ENCODE results near the gene PODXL. TPM values are rescaled to one million over a fixed set of nuclear protein-coding genes. Genes with fewer than 3 reads are reported as not detected.

Gene PODXL
- total and polyA plus RNA-seq, 10 of the 15 experiments (the other 5 are each of a cell fraction or from before 2014, with no cell fraction given): 0.04 to 1.8 (median 0.38) TPM

- CTCF ChIA-PET: no interaction called here
- FAIRE-seq: no peak
These were observed 22.2 kb upstream of the PODXL start for GRCh38 chr7:131578602-131579001.

More at GRCh38 chr7:131578602-131579001, 22.2 kb upstream of the PODXL start:
- ChIA-PET RAD21 (ENCODE audit: unreplicated experiment) (no interaction called here), POLR2A (no interaction called here), SMC1A (ENCODE audit: uncharacterized antibody, unreplicated experiment) (no interaction called here)
- TF ChIP-seq BMI1 (IDR thresholded peaks at IDR 0.05; ENCODE audit: borderline replicate concordance): no peak
- no peak for TF ChIP-seq ZNF384 (IDR thresholded peaks at IDR 0.05; ENCODE audit: borderline replicate concordance, low read depth, low read length)
- TF ChIP-seq PML (IDR thresholded peaks at IDR 0.05; ENCODE audit: low read length): no peak
- TF ChIP-seq ZNF274 (IDR thresholded peaks at IDR 0.05; ENCODE audit: insufficient read depth, insufficient read length): no peak
- no peak for TF ChIP-seq ZNF622 (IDR thresholded peaks at IDR 0.05)
- no peak for TF ChIP-seq HDAC6 (IDR thresholded peaks at IDR 0.05; ENCODE audit: unreplicated experiment)
- TF ChIP-seq SUZ12 (IDR thresholded peaks at IDR 0.05; ENCODE audit: unreplicated experiment): no peak
- TF ChIP-seq KLF5 (IDR thresholded peaks at IDR 0.05; ENCODE audit: partially characterized antibody): no peak
- no peak for TF ChIP-seq ATF2 (IDR thresholded peaks at IDR 0.05; ENCODE audit: low read length)
- no peak for TF ChIP-seq PRDM15 (CRISPR knock-in tag; IDR thresholded peaks at IDR 0.05)
- no peak for TF ChIP-seq SMAD5 (IDR thresholded peaks at IDR 0.05; ENCODE audit: low read depth)
- TF ChIP-seq ELK1 (IDR thresholded peaks at IDR 0.05; ENCODE audit: low read depth, low read length): no peak
- no peak for TF ChIP-seq SRF (IDR thresholded peaks at IDR 0.05; ENCODE audit: low read depth in 2 of 2, low read length in 2 of 2)
- no peak for TF ChIP-seq HCFC1 (IDR thresholded peaks at IDR 0.05; ENCODE audit: low read length)
- no peak for TF ChIP-seq IKZF1 (conservative IDR thresholded peaks at IDR 0.05)
- Histone ChIP-seq H3K27ac (ENCODE audit: control insufficient read depth, insufficient read depth) (no peak overlapping the region), H3K27me3 (replicated peaks in 1 of 2; ENCODE audit: control insufficient read depth in 2 of 2, insufficient read depth in 2 of 2, low read length in 1 of 2) (no peaks in the 10 kb centered on the region; a peak in 2 of 4 replicates), H3K36me3 (ENCODE audit: control insufficient read depth in 2 of 2, insufficient read depth in 2 of 2, low read length in 1 of 2) (no peaks in the 10 kb centered on the region), H3K9ac (ENCODE audit: control insufficient read depth, insufficient read depth, low read length) (no peak overlapping the region), H2AFZ (ENCODE audit: control insufficient read depth, low read depth, low read length) (no peak overlapping the region), H3K4me1 (ENCODE audit: control insufficient read depth, insufficient read depth, low read length) (no peaks in the 10 kb centered on the region), H3K4me3 (no peak overlapping the region), H4K20me1 (ENCODE audit: control insufficient read depth, insufficient read depth) (no peaks in the 10 kb centered on the region; the same call in 1 of the 2 replicates), H3K4me2 (ENCODE audit: control insufficient read depth, insufficient read depth) (no peak overlapping the region), H3K79me2 (ENCODE audit: control insufficient read depth, insufficient read depth, low read length) (no peaks in the 10 kb centered on the region), H3K9me3 (replicated peaks; ENCODE audit: control insufficient read depth, insufficient read depth, low read length) (no peaks in the 10 kb centered on the region)
- intact Hi-C loops (cut with micrococcal nuclease; ENCODE audit: unreplicated experiment): no loop called here
- no TSS peak for BruUV-seq (replicated peaks)
- no peak for DNase-seq (ENCODE audit: low read depth, low spot score)
- in situ Hi-C loops (cut with MboI): no loop called here
- no peak for ATAC-seq
- WGBS (ENCODE audit: insufficient coverage, insufficient replicate concordance, low lambda C conversion rate, missing lambda C conversion rate): 0% methylated on average over 3 of the region's 3 CpGs
